Mucosa of descending colon (tissue), 3 donors: ENCODE measurements around the gene NATD1. TPM values are rescaled to one million over a fixed set of nuclear protein-coding genes. Genes with fewer than 3 reads are reported as not detected.

Experiments used
- ATAC-seq: fragments of 200-7000 bp; cut with Tn5 transposase; one replicate; pipeline ENCODE4 v1.9.1; 2020; ENCODE audit warnings: mild to moderate bottlenecking, moderate library complexity
- DNase-seq, 3 donors: peaks; one replicate each; pipeline ENCODE4 v3.0.0-alpha.2; 2020
- H3K36me3 ChIP-seq: fragments of 200-600 bp; one replicate; pipeline ENCODE4 v1.8.0; 2021; ENCODE audit warnings: low read depth, mild to moderate bottlenecking
- H3K4me1 ChIP-seq: fragments of 200-600 bp; one replicate; pipeline ENCODE4 v1.8.0; 2021; ENCODE audit warnings: low read depth, mild to moderate bottlenecking
- H3K4me3 ChIP-seq: fragments of 200-600 bp; one replicate; pipeline ENCODE4 v1.8.0; 2021; ENCODE audit warnings: mild to moderate bottlenecking
- H3K9me3 ChIP-seq: fragments of 200-600 bp; one replicate; pipeline ENCODE4 v1.8.0; 2021; ENCODE audit warnings: mild to moderate bottlenecking
- intact Hi-C, 2 donors: fragments of 100-400 bp; cut with DNase I in 1 of 2; cut with micrococcal nuclease in 1 of 2; formaldehyde crosslinking; loops; one replicate each; pipeline versions ENCODE4 v1.11.0 to v1.11.1; 2022; cut with DNase I, micrococcal nuclease
- total RNA-seq, 3 donors: library from RNA; stranded (reverse); fragmentation: NEBNext Ultra II Directional in 2 of 3; extraction: Animal tissue kit (Norgen Biotek cat#: 25700) in 2 of 3; gene quantifications; one replicate each; pipeline versions ENCODE4 v1.2.1 to v1.2.4, GENCODE V29; 2021 to 2023
- TF ChIP-seq, protein P1 (sequence below): fragments of 200-600 bp; IDR thresholded peaks from one replicate; pipeline ENCODE4 v1.8.0; 2022; ENCODE audit warnings: antibody characterized with exemption, mild to moderate bottlenecking
- donor health status: DM: no; HTN: no; CAD: no; lungs with moderate emphysema.
- donor health status: DM: no; HTN: no; CAD: no.
- donor health status: DM: no; HTN: yes; CAD: no.

Gene NATD1
- total RNA-seq, 3 donors from 2014 or later, result 3.9 to 11.1 (median 7.2) TPM

- ATAC-seq (no peak), DNase-seq (no peak)
- TF ChIP-seq, protein P1, sequence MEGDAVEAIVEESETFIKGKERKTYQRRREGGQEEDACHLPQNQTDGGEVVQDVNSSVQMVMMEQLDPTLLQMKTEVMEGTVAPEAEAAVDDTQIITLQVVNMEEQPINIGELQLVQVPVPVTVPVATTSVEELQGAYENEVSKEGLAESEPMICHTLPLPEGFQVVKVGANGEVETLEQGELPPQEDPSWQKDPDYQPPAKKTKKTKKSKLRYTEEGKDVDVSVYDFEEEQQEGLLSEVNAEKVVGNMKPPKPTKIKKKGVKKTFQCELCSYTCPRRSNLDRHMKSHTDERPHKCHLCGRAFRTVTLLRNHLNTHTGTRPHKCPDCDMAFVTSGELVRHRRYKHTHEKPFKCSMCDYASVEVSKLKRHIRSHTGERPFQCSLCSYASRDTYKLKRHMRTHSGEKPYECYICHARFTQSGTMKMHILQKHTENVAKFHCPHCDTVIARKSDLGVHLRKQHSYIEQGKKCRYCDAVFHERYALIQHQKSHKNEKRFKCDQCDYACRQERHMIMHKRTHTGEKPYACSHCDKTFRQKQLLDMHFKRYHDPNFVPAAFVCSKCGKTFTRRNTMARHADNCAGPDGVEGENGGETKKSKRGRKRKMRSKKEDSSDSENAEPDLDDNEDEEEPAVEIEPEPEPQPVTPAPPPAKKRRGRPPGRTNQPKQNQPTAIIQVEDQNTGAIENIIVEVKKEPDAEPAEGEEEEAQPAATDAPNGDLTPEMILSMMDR, result no peak
- peaks cover 41% of the 10 kb centered on the region for H3K4me1 ChIP-seq
- intact Hi-C loops, result loop anchor here (10.0 kb wide), 1 partner anchor 88 kb away; the partner anchor contains the start of gene DHRS7B (in 2 of the 2)
- H3K4me3 ChIP-seq, result peak overlapping the region; percentile 100
- no peaks in the 10 kb centered on the region for H3K36me3 ChIP-seq
- no peaks in the 10 kb centered on the region for H3K9me3 ChIP-seq
These were observed 40.2 kb downstream of the NATD1 start for GRCh38 chr17:21212826-21213637.

- TF ChIP-seq, protein P1, result no peak
- H3K4me3 ChIP-seq, result no peak overlapping the region
- DNase-seq, result peak in 2 of 3 donors; percentile 47 to 60
These were observed 41.3 kb downstream of the NATD1 start for GRCh38 chr17:21211825-21212479.

GRCh38 chr17:21210411-21211076 is 42.7 kb downstream of the NATD1 start:
- H3K36me3 ChIP-seq, result no peaks in the 10 kb centered on the region
- ATAC-seq (peak; percentile 6), DNase-seq (peak; percentile 54 to 64 (median 57))
- intact Hi-C loops, result loop anchor here (10.0 kb wide), 1 partner anchor 86 kb away; the partner anchor contains the start of gene DHRS7B (in 2 of the 2)
- no peak overlapping the region for H3K4me3 ChIP-seq
- H3K4me1 ChIP-seq, result peaks cover 41% of the 10 kb centered on the region
- no peaks in the 10 kb centered on the region for H3K9me3 ChIP-seq
- TF ChIP-seq, protein P1, result no peak

More at GRCh38 chr17:21211825-21212479, 41.3 kb downstream of the NATD1 start:
- H3K36me3 ChIP-seq, result no peaks in the 10 kb centered on the region
- peak; percentile 23 for ATAC-seq
- H3K9me3 ChIP-seq, result no peaks in the 10 kb centered on the region
- intact Hi-C loops, result loop anchor here (10.0 kb wide), 1 partner anchor 87 kb away; the partner anchor contains the start of gene DHRS7B (in 2 of the 2)
- H3K4me1 ChIP-seq, result peaks cover 41% of the 10 kb centered on the region

DNA sequence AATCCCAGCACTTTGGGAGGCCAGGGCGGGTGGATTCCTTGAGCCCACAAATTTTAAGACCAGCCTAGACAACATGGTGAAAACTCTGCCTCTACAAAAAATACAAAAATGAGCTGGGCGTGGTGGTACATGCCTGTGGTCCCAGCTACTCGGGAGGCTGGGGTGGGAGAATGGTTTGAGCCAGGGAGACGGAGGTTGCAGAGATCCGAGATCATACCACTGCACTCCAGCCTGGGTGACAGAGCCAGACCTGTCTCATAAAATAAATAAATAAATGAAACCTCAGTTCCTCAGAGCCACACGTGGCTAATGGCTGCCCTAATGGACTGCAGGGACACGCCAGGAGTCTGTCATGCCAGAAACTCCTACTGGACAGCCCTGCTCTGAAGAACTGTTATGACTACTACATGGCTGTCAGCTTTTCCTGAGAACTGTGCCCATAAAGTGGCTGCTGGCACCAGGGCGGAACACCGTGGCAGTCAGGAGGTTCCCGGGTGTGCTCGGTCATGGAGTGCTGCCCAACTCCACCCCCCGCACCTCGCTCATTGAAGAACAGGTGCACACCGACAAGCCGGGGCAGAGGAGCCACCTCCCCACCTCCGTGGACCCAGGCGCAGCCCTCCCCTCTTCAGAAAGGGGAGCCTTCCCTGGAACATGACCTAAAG is 43.6 kb downstream of the NATD1 start:
- H3K9me3 ChIP-seq, result no peaks in the 10 kb centered on the region
- no peaks in the 10 kb centered on the region for H3K36me3 ChIP-seq
- DNase-seq, result peak; percentile 82 to 86 (median 85)
- intact Hi-C loops, result loop anchor here (10.0 kb wide), 1 partner anchor 85 kb away; the partner anchor contains the start of gene DHRS7B (in 2 of the 2)
- H3K4me3 ChIP-seq, result no peak overlapping the region
- TF ChIP-seq, protein P1, result no peak
- peak; percentile 52 for ATAC-seq
- H3K4me1 ChIP-seq, result peaks cover 41% of the 10 kb centered on the region

GRCh38 chr17:21208352-21208751 is 44.9 kb downstream of the NATD1 start:
- Histone ChIP-seq H3K4me1 (peaks cover 41% of the 10 kb centered on the region), H3K9me3 (no peaks in the 10 kb centered on the region), H3K4me3 (no peak overlapping the region), H3K36me3 (no peaks in the 10 kb centered on the region)
- TF ChIP-seq, protein P1, result no peak
- intact Hi-C loops, result no loop called here
- no peak for DNase-seq
- no peak for ATAC-seq
